Stimulated activated CD4-positive, alpha-beta T cell treated with anti-CD3 and anti-CD28 coated beads, Interleukin-15, amount 100 ng/mL, for 48 hours (primary cell): ENCODE data around the gene ZNF281.
"Not testable (repeated sequence)": the region's sequence is repeated elsewhere in the genome, so short reads cannot be mapped to it uniquely, and the experiment has no call there.

Experiments used
- DNase-seq, 2 donors: peaks; one replicate each; pipeline ENCODE4 v3.0.0-alpha.2; 2020; ENCODE audit warnings: low read depth in 2 of 2

The ZNF281 gene

GRCh38 chr1:200364091-200364759 is 45.6 kb downstream of the ZNF281 start:
- DNase-seq, result no peak

- DNase-seq, result no peak
Measured at GRCh38 chr1:200363264-200363933, 46.4 kb downstream of the ZNF281 start.

GRCh38 chr1:200362421-200362820 is 47.4 kb downstream of the ZNF281 start:
- no peak for DNase-seq

GRCh38 chr1:200359610-200360163 is 50.1 kb downstream of the ZNF281 start:
- no peak for DNase-seq

- not testable (repeated sequence) for DNase-seq
Measured at GRCh38 chr1:200357925-200358324, 51.9 kb downstream of the ZNF281 start.

- DNase-seq, result no peak
Measured at GRCh38 chr1:200355801-200356200, 54.0 kb downstream of the ZNF281 start.
